Lung microvascular endothelial cell (primary cell): ENCODE data around the gene SLC27A6. TPM values are rescaled to one million over a fixed set of nuclear protein-coding genes. Genes with fewer than 3 reads are reported as not detected.
A peak's percentile ranks its signal among the peaks of the same experiment; 100 is the strongest.
"Not testable (repeated sequence)": the region's sequence is repeated elsewhere in the genome, so short reads cannot be mapped to it uniquely, and the experiment has no call there.

Source experiments
- DNase-seq, 2 donors: peaks; one replicate each; pipeline versions ENCODE4 v3.0.0 to v3.0.0-alpha.2; 2010; ENCODE audit warnings: low read depth in 2 of 2
- total RNA-seq: library from RNA; depleted of rRNA; stranded (reverse); fragments of >200 nt; gene quantifications from 2 replicates; pipeline ENCODE4 v1.2.1, GENCODE V29; 2014

The SLC27A6 gene
- total RNA-seq, result under 0.01 TPM in 1 of 2 replicates, not detected in the other

GRCh38 chr5:128965011-128965637 lies at the start of gene SLC27A6:
Gene SLC27A6 (plus strand): TSS chr5:128965488. CDS start chr5:128966138, 650 bp downstream.
- no peak for DNase-seq

GRCh38 chr5:128919542-128919941 lies 45.7 kb upstream of the SLC27A6 start:
- no peak for DNase-seq

GRCh38 chr5:128920345-128921215 lies 44.7 kb upstream of the SLC27A6 start:
- DNase-seq, result peak; percentile 59 to 90

- no peak for DNase-seq
These were observed 41.0 kb upstream of the SLC27A6 start for GRCh38 chr5:128924299-128924698.

GRCh38 chr5:128925973-128926372 lies 39.3 kb upstream of the SLC27A6 start:
- DNase-seq, result no peak

GRCh38 chr5:128927644-128928043 lies 37.6 kb upstream of the SLC27A6 start:
- peak; percentile 25 to 62 for DNase-seq

GRCh38 chr5:128932232-128932631 lies 33.1 kb upstream of the SLC27A6 start:
- not testable (repeated sequence) for DNase-seq

- DNase-seq, result not testable (repeated sequence)
These were observed 22.2 kb upstream of the SLC27A6 start for GRCh38 chr5:128943100-128943499.

GRCh38 chr5:128949847-128950546 lies 15.3 kb upstream of the SLC27A6 start:
- no peak for DNase-seq

GRCh38 chr5:128951301-128951700 lies 14.0 kb upstream of the SLC27A6 start:
- DNase-seq, result not testable (repeated sequence)

GRCh38 chr5:128956164-128956563 lies 9.1 kb upstream of the SLC27A6 start:
- DNase-seq, result no peak

GRCh38 chr5:128962211-128962610 lies 3.1 kb upstream of the SLC27A6 start:
- no peak for DNase-seq

- DNase-seq, result no peak
These were observed 482 bp downstream of the SLC27A6 start for GRCh38 chr5:128965638-128966302.

- DNase-seq, result no peak
These were observed 1.1 kb downstream of the SLC27A6 start for GRCh38 chr5:128966375-128966774.

GRCh38 chr5:128966846-128967245 lies 1.6 kb downstream of the SLC27A6 start:
- DNase-seq, result no peak

GRCh38 chr5:128973244-128973643 lies 8.0 kb downstream of the SLC27A6 start:
- DNase-seq, result no peak

GRCh38 chr5:128974567-128974966 lies 9.3 kb downstream of the SLC27A6 start:
- no peak for DNase-seq

GRCh38 chr5:128979761-128980160 lies 14.5 kb downstream of the SLC27A6 start:
- no peak for DNase-seq

GRCh38 chr5:128980917-128981316 lies 15.6 kb downstream of the SLC27A6 start:
- DNase-seq, result no peak

GRCh38 chr5:128984480-128984879 lies 19.2 kb downstream of the SLC27A6 start:
- no peak for DNase-seq

GRCh38 chr5:128988476-128988875 lies 23.2 kb downstream of the SLC27A6 start:
- no peak for DNase-seq
